CD14-positive monocyte (primary cell): ENCODE data around the gene BOC. TPM values are rescaled to one million over a fixed set of nuclear protein-coding genes. Genes with fewer than 3 reads are reported as not detected.

Source experiments
- DNase-seq, 3 donors: peaks; one replicate each; pipeline ENCODE4 v3.0.0-alpha.2; 2011 to 2022
- H2AFZ ChIP-seq: 2 replicates; pipeline ENCODE4 v1.6.0; 2012; ENCODE audit warnings: mild to moderate bottlenecking, low read depth, low read length, inconsistent platforms; ENCODE audit not compliant: insufficient read depth, poor library complexity, severe bottlenecking
- H3K27ac ChIP-seq, 2 donors: 1 replicate in 1 of 2; 2 replicates in 1 of 2; pipeline ENCODE4 v1.5.1; 2012 to 2013; ENCODE audit warnings: low read length in 2 of 2, control low read depth in 1 of 2, inconsistent platforms in 1 of 2, low read depth in 1 of 2, mild to moderate bottlenecking in 1 of 2
- H3K27me3 ChIP-seq, 2 donors: one replicate each; pipeline versions ENCODE4 v1.6.0 to v1.6.1; 2011 to 2013; ENCODE audit warnings: low read length in 2 of 2; ENCODE audit not compliant: control insufficient read depth in 2 of 2, insufficient read depth in 2 of 2
- H3K36me3 ChIP-seq, 2 donors: replicated peaks in 1 of 2; 1 replicate in 1 of 2; 2 replicates in 1 of 2; pipeline versions ENCODE4 v1.5.1 to v1.6.1; 2012 to 2013; ENCODE audit warnings: low read length in 2 of 2, control low read depth in 1 of 2, inconsistent platforms in 1 of 2, mild to moderate bottlenecking in 1 of 2; ENCODE audit not compliant: insufficient read depth in 2 of 2, control insufficient read depth in 1 of 2
- H3K4me1 ChIP-seq, 2 donors: 1 replicate in 1 of 2; 2 replicates in 1 of 2; pipeline versions ENCODE4 v1.5.1 to v1.6.1; 2012 to 2013; ENCODE audit warnings: low read length in 2 of 2, control low read depth in 1 of 2, inconsistent platforms in 1 of 2, mild to moderate bottlenecking in 1 of 2, moderate library complexity in 1 of 2; ENCODE audit not compliant: insufficient read depth in 2 of 2, control insufficient read depth in 1 of 2
- H3K4me2 ChIP-seq: replicated peaks from 2 replicates; pipeline ENCODE3; 2012; ENCODE audit warnings: low read length, moderate library complexity, mild to moderate bottlenecking; ENCODE audit not compliant: poor library complexity, severe bottlenecking; ENCODE audit errors: extremely low read depth
- H3K4me3 ChIP-seq, 3 experiments: fragments of 200-600 bp in 1 of 3; sonication (generic) in 1 of 3; replicated peaks in 1 of 3; 1 replicate in 2 of 3; 2 replicates in 1 of 3; pipeline ENCODE4 v1.5.1; 2011 to 2013; ENCODE audit warnings: low read length in 3 of 3, mild to moderate bottlenecking in 3 of 3, control low read depth in 2 of 3, low read depth in 2 of 3, inconsistent platforms in 1 of 3, moderate library complexity in 1 of 3
- H3K79me2 ChIP-seq: 2 replicates; pipeline ENCODE4 v1.6.0; 2012; ENCODE audit warnings: mild to moderate bottlenecking, control low read depth, inconsistent platforms, low read length, moderate library complexity; ENCODE audit not compliant: insufficient read depth
- H3K9ac ChIP-seq: 2 replicates; pipeline ENCODE4 v1.6.0; 2017; ENCODE audit warnings: low read length, mild to moderate bottlenecking; ENCODE audit not compliant: insufficient read depth, poor library complexity, severe bottlenecking
- H3K9me3 ChIP-seq, 2 donors: replicated peaks in 1 of 2; 1 replicate in 1 of 2; 2 replicates in 1 of 2; pipeline versions ENCODE4 v1.5.1 to v1.6.1; 2012 to 2013; ENCODE audit warnings: low read length in 2 of 2, control low read depth in 1 of 2; ENCODE audit not compliant: control insufficient read depth in 1 of 2, insufficient read depth in 1 of 2
- H4K20me1 ChIP-seq: 2 replicates; pipeline ENCODE4 v1.6.0; 2012; ENCODE audit warnings: mild to moderate bottlenecking, low read length, control low read depth, moderate library complexity; ENCODE audit not compliant: insufficient read depth
- H3K27ac Mint-ChIP-seq, 7 donors: one replicate each; pipeline ENCODE4 v1.8.0; 2020; ENCODE audit warnings: mild to moderate bottlenecking in 7 of 7, mixed read lengths in 7 of 7, moderate library complexity in 6 of 7, inconsistent platforms in 2 of 7
- H3K27me3 Mint-ChIP-seq, 3 donors: one replicate each; pipeline ENCODE4 v1.8.0; 2021 to 2022; ENCODE audit warnings: low read depth in 3 of 3, mild to moderate bottlenecking in 3 of 3, mixed read lengths in 3 of 3, moderate library complexity in 3 of 3, inconsistent platforms in 1 of 3
- H3K36me3 Mint-ChIP-seq, 2 donors: one replicate each; pipeline ENCODE4 v1.8.0; 2020; ENCODE audit warnings: mixed read lengths in 2 of 2, inconsistent platforms in 1 of 2, mild to moderate bottlenecking in 1 of 2
- H3K4me1 Mint-ChIP-seq: one replicate; pipeline ENCODE4 v1.8.0; 2020; ENCODE audit warnings: mild to moderate bottlenecking, mixed read lengths
- H3K4me3 Mint-ChIP-seq, 2 donors: one replicate each; pipeline ENCODE4 v1.8.0; 2020; ENCODE audit warnings: mild to moderate bottlenecking in 2 of 2, mixed read lengths in 2 of 2, moderate library complexity in 1 of 2
- H3K9me3 Mint-ChIP-seq, 7 donors: one replicate each; pipeline ENCODE4 v1.8.0; 2020 to 2022; ENCODE audit warnings: mixed read lengths in 7 of 7, mild to moderate bottlenecking in 6 of 7, moderate library complexity in 6 of 7, inconsistent platforms in 2 of 7
- WGBS: methylation state at CpG from one replicate; pipeline ENCODE4 v1.1.5; 2013; ENCODE audit warnings: missing lambda C conversion rate; ENCODE audit not compliant: insufficient coverage; 5-methylcytosine and 5-hydroxymethylcytosine counted together
- intact Hi-C, 2 donors: fragments of 100-400 bp; cut with micrococcal nuclease; formaldehyde crosslinking; loops; one replicate each; pipeline versions ENCODE4 v1.15.0 to v1.15.1; 2023
- polyA plus RNA-seq, 3 donors: library from polyadenylated mRNA; depleted of rRNA in 1 of 3; unstranded in 2 of 3; stranded (reverse) in 1 of 3; fragments of 300-500 nt in 2 of 3; fragments of >200 nt in 1 of 3; fragmentation: Illumina TruSeq in 2 of 3; gene quantifications; 1 replicate in 2 of 3; 2 replicates in 1 of 3; pipeline ENCODE4 v1.2.3, GENCODE V29; 2012 to 2021
- TF ChIP-seq, protein P1 (sequence below): fragments of 200-600 bp; IDR thresholded peaks from one replicate; pipeline ENCODE4 v1.8.0; 2022; ENCODE audit warnings: antibody characterized with exemption, mild to moderate bottlenecking

Gene BOC
- polyA plus RNA-seq, 3 donors: not detected

DNA sequence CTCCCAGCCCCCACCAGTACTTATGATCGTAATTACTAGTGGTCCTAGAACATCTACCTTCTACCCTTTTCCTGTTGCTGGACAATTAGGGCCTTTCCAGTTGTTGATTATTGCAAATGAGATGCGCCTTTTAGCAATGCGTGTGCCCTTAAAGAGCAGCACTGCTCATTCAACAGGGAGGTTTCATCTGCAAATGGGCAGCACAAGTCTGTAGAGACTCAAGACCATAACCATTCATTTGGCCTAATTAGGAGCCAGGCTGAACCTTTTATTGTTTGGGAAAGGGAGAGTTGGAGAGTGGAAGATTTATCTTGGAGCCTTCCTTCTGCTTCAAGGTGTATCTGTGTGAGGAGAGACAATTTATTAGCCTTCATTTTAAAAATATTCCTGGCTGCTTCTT, 42.3 kb downstream of the BOC start:
- Histone ChIP-seq H3K4me3 (no peak overlapping the region), H3K4me1 (peaks cover 10 to 11% of the 10 kb centered on the region in 2 donors), H3K27me3 (no peaks in the 10 kb centered on the region), H3K36me3 (no peaks in the 10 kb centered on the region), H3K27ac (no peak overlapping the region), H3K79me2 (no peaks in the 10 kb centered on the region), H3K9me3 (no peaks in the 10 kb centered on the region), H4K20me1 (no peaks in the 10 kb centered on the region), H3K4me2 (no peak overlapping the region), H3K9ac (no peak overlapping the region), H2AFZ (peak overlapping the region; percentile 37)
- TF ChIP-seq, protein P1, sequence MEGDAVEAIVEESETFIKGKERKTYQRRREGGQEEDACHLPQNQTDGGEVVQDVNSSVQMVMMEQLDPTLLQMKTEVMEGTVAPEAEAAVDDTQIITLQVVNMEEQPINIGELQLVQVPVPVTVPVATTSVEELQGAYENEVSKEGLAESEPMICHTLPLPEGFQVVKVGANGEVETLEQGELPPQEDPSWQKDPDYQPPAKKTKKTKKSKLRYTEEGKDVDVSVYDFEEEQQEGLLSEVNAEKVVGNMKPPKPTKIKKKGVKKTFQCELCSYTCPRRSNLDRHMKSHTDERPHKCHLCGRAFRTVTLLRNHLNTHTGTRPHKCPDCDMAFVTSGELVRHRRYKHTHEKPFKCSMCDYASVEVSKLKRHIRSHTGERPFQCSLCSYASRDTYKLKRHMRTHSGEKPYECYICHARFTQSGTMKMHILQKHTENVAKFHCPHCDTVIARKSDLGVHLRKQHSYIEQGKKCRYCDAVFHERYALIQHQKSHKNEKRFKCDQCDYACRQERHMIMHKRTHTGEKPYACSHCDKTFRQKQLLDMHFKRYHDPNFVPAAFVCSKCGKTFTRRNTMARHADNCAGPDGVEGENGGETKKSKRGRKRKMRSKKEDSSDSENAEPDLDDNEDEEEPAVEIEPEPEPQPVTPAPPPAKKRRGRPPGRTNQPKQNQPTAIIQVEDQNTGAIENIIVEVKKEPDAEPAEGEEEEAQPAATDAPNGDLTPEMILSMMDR: no peak
- Mint-ChIP-seq H3K4me3 (no peak overlapping the region), H3K27ac (peak overlapping the region in 1 of 7 donors; percentile 50), H3K9me3 (no peaks in the 10 kb centered on the region), H3K36me3 (no peaks in the 10 kb centered on the region), H3K4me1 (peaks cover 19% of the 10 kb centered on the region), H3K27me3 (peaks cover 1 to 3% (median 2%) of the 10 kb centered on the region in 3 donors)
- DNase-seq: no peak
- intact Hi-C loops: no loop called here
- 90% methylated on average over 2 of the region's 3 CpGs for WGBS

DNA sequence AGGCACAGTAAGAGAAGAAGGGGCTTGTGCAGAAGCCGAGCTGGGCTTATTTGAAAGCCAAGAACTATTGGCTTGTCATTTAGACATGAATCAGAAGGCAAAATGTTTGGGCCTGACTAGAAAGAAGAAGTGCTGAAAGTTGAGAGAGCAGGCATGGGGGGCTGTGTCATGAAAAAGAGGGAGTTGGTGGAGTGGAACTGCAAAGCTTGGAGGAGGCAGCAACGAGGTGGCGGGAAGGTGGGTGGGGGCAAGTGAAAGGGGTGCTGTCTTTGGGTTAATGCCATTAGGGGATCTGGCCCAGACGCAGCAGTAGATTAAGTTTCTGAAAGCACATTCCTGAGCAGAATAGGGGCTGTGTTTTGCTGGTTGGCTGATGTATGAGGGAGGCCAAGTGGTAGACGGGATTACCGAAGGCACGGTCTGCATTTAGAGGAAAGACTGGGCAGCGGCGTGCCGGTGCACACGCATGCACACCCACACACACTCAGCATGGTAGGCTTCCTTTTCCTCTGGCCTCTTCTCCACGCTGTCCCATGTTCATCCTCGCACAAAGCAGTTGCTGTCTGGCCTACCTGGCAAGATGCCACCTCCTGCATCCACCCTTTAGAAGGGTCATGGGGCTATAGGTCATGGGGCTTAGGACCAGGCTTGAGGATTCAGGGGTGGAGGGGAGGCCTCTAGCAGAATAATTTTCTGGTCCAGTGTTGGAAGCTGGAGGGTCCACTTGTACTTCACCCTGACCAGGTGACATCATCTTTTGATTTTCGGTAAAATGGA, 43.0 kb downstream of the BOC start:
- Mint-ChIP-seq H3K27me3 (peaks cover 1 to 2% (median 1%) of the 10 kb centered on the region in 3 donors), H3K4me3 (no peak overlapping the region), H3K4me1 (peaks cover 19% of the 10 kb centered on the region), H3K36me3 (no peaks in the 10 kb centered on the region), H3K9me3 (no peaks in the 10 kb centered on the region), H3K27ac (peak overlapping the region in 3 of 7 donors; percentile 2 to 50 (median 6))
- TF ChIP-seq, protein P1: no peak
- intact Hi-C loops: no loop called here
- no peak overlapping the region for H3K4me3 ChIP-seq
- peaks cover 10 to 11% of the 10 kb centered on the region in 2 donors for H3K4me1 ChIP-seq
- H3K79me2 ChIP-seq: no peaks in the 10 kb centered on the region
- WGBS: 41% methylated on average over 4 of the region's 14 CpGs
- no peaks in the 10 kb centered on the region for H3K9me3 ChIP-seq
- no peaks in the 10 kb centered on the region for H4K20me1 ChIP-seq
- no peaks in the 10 kb centered on the region for H3K27me3 ChIP-seq
- DNase-seq: no peak
- H3K36me3 ChIP-seq: no peaks in the 10 kb centered on the region
- H3K9ac ChIP-seq: peak overlapping the region; percentile 34
- no peak overlapping the region for H3K27ac ChIP-seq
- no peak overlapping the region for H3K4me2 ChIP-seq
- H2AFZ ChIP-seq: peak overlapping the region; percentile 37
